ENCODE results near the gene CALN1. TPM values are rescaled to one million over a fixed set of nuclear protein-coding genes. Genes with fewer than 3 reads are reported as not detected.
"Not testable (repeated sequence)": the region's sequence is repeated elsewhere in the genome, so short reads cannot be mapped to it uniquely, and the experiment has no call there.

The CALN1 gene
- total RNA-seq, 4 donors from 2014 or later, result under 0.01 to 0.33 (median 0.10) TPM; not detected in 1

DNA sequence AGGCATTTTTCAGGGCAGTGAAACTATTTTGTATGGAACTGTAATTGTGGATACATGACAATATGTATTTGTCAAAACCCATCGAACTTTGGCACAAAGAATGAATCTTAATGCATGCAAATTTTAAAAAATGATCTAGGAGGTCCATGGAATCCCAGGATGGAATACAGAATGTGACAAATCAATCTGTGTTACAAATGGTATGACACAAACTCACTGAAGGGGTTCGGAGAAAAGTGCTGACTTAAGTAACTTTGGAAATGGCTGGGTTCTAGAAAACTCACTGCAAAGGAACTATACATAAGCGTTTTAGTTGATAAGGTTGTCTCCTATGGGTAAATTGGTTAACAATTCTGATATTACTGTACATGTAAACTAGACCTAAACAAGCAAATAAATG is 26.0 kb downstream of the CALN1 start:
- WGBS, 2 donors, result 84 to 88% methylated on average over 3 of the region's 3 CpGs
- H3K27ac ChIP-seq, result no peak overlapping the region
- H3K9me3 ChIP-seq, result no peaks in the 10 kb centered on the region
- no peaks in the 10 kb centered on the region for H3K36me3 ChIP-seq
- no peak overlapping the region for H3K4me3 ChIP-seq (replicated peaks in 1 of 3)
- no peak for DNase-seq
- intact Hi-C loops (cut with DNase I), result no loop called here
- H3K27me3 ChIP-seq, result no peaks in the 10 kb centered on the region
- H3K4me1 ChIP-seq, result no peaks in the 10 kb centered on the region
- TF ChIP-seq, protein P1, sequence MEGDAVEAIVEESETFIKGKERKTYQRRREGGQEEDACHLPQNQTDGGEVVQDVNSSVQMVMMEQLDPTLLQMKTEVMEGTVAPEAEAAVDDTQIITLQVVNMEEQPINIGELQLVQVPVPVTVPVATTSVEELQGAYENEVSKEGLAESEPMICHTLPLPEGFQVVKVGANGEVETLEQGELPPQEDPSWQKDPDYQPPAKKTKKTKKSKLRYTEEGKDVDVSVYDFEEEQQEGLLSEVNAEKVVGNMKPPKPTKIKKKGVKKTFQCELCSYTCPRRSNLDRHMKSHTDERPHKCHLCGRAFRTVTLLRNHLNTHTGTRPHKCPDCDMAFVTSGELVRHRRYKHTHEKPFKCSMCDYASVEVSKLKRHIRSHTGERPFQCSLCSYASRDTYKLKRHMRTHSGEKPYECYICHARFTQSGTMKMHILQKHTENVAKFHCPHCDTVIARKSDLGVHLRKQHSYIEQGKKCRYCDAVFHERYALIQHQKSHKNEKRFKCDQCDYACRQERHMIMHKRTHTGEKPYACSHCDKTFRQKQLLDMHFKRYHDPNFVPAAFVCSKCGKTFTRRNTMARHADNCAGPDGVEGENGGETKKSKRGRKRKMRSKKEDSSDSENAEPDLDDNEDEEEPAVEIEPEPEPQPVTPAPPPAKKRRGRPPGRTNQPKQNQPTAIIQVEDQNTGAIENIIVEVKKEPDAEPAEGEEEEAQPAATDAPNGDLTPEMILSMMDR (IDR thresholded peaks at IDR 0.05), result no peak
- no peak for TF ChIP-seq POLR2A (IDR thresholded peaks at IDR 0.05)

DNA sequence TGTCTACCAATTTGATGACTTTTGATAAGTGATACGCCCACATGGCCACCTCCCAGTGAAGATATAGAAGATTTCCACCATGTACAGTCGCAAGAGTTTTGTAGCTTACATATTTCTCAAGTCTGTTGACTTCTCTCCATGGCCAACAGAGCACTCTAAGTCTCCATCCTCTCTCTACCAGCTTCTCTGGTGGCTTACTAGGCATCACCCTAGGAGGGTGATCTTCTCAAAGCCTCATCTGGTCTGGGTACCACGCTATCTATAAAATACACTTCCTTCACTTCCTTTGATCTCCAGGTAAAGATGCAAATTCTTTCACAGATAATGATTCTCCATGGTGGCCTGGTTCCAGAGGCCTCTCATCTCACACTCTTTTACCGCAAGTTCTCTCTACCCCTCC is 49.9 kb downstream of the CALN1 start:
- intact Hi-C loops (cut with DNase I), result no loop called here
- Histone ChIP-seq H3K27me3 (no peaks in the 10 kb centered on the region), H3K4me1 (no peaks in the 10 kb centered on the region), H3K36me3 (no peaks in the 10 kb centered on the region), H3K9me3 (no peaks in the 10 kb centered on the region), H3K27ac (no peak overlapping the region), H3K4me3 (replicated peaks in 1 of 3) (no peak overlapping the region)
- no peak for DNase-seq
- TF ChIP-seq, protein P1 (IDR thresholded peaks at IDR 0.05), result no peak
- TF ChIP-seq POLR2A (IDR thresholded peaks at IDR 0.05), result no peak
- WGBS, 2 donors, result 95 to 97% methylated on average over 4 of the region's 4 CpGs

DNA sequence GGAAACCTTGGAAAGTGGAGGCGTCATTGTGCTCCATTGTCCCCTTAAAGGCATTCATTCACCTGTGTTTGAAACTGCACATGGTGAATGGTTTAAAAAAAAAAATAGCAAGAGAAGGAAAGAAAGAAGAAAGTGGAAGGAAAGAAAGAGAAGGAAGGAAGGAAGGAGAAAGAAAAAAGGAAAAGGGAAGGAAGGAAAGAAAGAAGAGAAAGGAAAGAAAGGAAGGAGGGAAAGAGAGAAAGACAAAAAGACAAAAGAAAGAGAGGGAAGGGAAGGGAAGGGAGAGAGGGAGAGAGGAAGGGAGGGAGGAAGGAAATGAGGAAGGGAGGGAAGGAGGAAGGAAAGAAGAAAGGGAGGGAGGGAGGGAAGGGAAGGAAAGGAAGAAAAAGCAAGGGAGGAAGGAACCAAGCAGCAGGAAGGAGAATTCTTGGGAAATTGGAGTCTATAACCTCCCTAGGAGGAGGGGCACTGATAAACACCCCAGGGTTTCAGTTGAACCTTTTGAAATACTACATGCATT is 66.9 kb downstream of the CALN1 start:
- Histone ChIP-seq H3K4me1 (no peaks in the 10 kb centered on the region), H3K9me3 (no peaks in the 10 kb centered on the region), H3K36me3 (no peaks in the 10 kb centered on the region), H3K27me3 (no peaks in the 10 kb centered on the region), H3K4me3 (replicated peaks in 1 of 3) (no peak overlapping the region), H3K27ac (no peak overlapping the region)
- no peak for DNase-seq
- WGBS, 2 donors, result 80 to 82% methylated on average over 1 of the region's 1 CpG
- TF ChIP-seq POLR2A (IDR thresholded peaks at IDR 0.05), result no peak
- TF ChIP-seq, protein P1 (IDR thresholded peaks at IDR 0.05), result no peak
- intact Hi-C loops (cut with DNase I), result no loop called here

DNA sequence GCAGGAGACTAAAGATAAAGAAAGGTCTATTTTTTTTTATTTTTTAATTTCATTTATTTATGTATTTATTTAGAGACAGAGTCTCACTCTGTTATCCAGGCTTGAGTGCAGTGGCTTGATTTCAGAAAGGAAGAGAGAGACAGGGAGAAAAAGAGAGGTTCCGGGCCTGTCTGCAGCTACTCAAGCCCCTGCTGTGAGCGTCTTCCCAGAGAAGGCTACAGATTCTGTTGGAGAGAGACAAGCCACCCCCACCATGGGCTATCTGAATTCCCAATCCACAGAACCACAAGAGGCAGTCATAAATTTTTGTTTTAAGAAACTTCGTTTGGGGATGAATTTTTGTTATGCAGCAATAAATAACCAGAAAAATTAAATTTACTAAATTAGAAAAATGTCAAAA is 68.1 kb downstream of the CALN1 start:
- Histone ChIP-seq H3K4me3 (replicated peaks in 1 of 3) (no peak overlapping the region), H3K9me3 (no peaks in the 10 kb centered on the region), H3K27me3 (no peaks in the 10 kb centered on the region), H3K27ac (no peak overlapping the region), H3K4me1 (no peaks in the 10 kb centered on the region), H3K36me3 (no peaks in the 10 kb centered on the region)
- no peak for DNase-seq
- WGBS, 2 donors, result 77 to 80% methylated on average over 3 of the region's 3 CpGs
- intact Hi-C loops (cut with DNase I), result no loop called here
- TF ChIP-seq POLR2A (IDR thresholded peaks at IDR 0.05), result no peak
- TF ChIP-seq, protein P1 (IDR thresholded peaks at IDR 0.05), result no peak

DNA sequence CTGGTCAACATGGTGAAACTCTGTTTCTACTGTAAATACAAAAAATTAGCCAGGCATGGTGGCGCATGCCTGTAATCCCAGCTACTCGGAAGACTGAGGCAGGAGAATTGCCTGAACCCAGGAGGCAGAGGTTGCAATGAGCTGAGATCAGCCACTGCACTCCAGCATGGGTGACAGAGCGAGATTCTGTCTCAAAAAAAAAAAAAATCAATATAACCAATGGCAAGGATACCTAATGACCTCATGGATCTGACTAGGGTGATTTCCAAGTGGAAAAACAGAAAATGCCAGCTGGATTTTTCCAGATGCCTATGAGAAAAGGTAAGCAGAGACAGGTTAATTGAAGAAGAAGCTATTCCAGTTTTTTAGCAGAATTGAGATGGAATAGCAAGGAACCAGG is 68.8 kb downstream of the CALN1 start:
- H3K4me1 ChIP-seq; H3K27me3 ChIP-seq; intact Hi-C loops (cut with DNase I); H3K4me3 ChIP-seq (replicated peaks in 1 of 3); H3K36me3 ChIP-seq; DNase-seq; H3K9me3 ChIP-seq; H3K27ac ChIP-seq: not testable (repeated sequence)
- WGBS, 2 donors, result 92 to 94% methylated on average over 3 of the region's 3 CpGs
